Bronchial epithelial cell (primary cell): ENCODE measurements around the gene ADAMTS2. TPM values are rescaled to one million over a fixed set of nuclear protein-coding genes. Genes with fewer than 3 reads are reported as not detected.

Source experiments
- DNase-seq: peaks from one replicate; pipeline ENCODE4 v3.0.0-alpha.2; 2010; ENCODE audit warnings: low read depth
- FAIRE-seq: peaks from 2 replicates; lab custom pipeline; 2011; peaks lifted over from hg19 to GRCh38; lab: Jason Lieb, UNC
- H3K27me3 ChIP-seq: 2 replicates; pipeline ENCODE4 v1.5.1; 2011; ENCODE audit warnings: low read length; ENCODE audit not compliant: control insufficient read depth, insufficient read depth
- H3K36me3 ChIP-seq: 2 replicates; pipeline ENCODE4 v1.5.1; 2011; ENCODE audit warnings: low read length; ENCODE audit not compliant: control insufficient read depth, insufficient read depth
- H3K4me3 ChIP-seq: 2 replicates; pipeline ENCODE4 v1.5.1; 2011; ENCODE audit warnings: mild to moderate bottlenecking, low read depth, low read length, control low read depth
- CTCF ChIP-seq: IDR thresholded peaks from 2 replicates; pipeline ENCODE4 v1.5.1; 2011; ENCODE audit warnings: mild to moderate bottlenecking, moderate library complexity, low read length, control low read depth, inconsistent platforms; ENCODE audit not compliant: insufficient read depth, severe bottlenecking
- total RNA-seq: library from RNA; depleted of rRNA; stranded (reverse); fragments of >200 nt; gene quantifications from 2 replicates; pipeline ENCODE4 v1.2.1, GENCODE V29; 2014

ADAMTS2 gene
- total RNA-seq, 1 donor from 2014 or later, result 0.26 TPM

- no peak for TF ChIP-seq CTCF
- FAIRE-seq, result no peak
Observed at GRCh38 chr5:179278119-179278518, 67.1 kb downstream of the ADAMTS2 start.

DNA sequence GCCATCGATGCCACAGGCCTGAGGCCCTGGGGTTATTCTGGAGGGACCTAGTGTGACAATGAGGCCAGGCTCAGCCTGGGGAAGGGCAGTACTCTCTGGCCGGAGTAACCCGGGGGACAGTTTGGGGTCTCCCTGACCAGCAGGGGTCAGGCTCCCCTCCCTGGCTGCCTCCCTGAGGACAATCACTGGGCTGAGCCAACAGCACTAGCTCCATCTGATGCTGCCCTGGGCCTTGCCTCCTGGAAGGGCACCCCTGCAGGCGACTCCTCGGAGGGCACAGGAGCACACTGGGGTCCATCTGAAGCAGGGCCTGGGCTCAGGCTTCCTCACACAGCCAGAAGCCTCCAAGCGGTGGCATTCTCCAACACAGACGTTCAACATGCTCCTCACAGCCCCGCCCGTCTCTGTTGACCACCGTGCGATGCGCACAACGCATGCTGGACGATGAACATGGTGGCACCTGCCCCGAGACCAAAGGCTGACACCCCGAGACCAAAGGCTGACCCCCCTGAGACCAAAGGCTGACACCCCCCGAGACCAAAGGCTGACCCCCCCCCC, 68.3 kb downstream of the ADAMTS2 start:
- no peak for TF ChIP-seq CTCF
- Histone ChIP-seq H3K36me3 (no peaks in the 10 kb centered on the region), H3K27me3 (no peaks in the 10 kb centered on the region), H3K4me3 (no peak overlapping the region)
- FAIRE-seq (no peak), DNase-seq (no peak)

More at GRCh38 chr5:179278119-179278518, 67.1 kb downstream of the ADAMTS2 start:
- Histone ChIP-seq H3K4me3 (no peak overlapping the region), H3K27me3 (no peaks in the 10 kb centered on the region), H3K36me3 (no peaks in the 10 kb centered on the region)
- no peak for DNase-seq

GRCh38 chr5:179275941-179276837, 69.1 kb downstream of the ADAMTS2 start:
- no peak for TF ChIP-seq CTCF
- no peak for DNase-seq
- no peak for FAIRE-seq
- H3K36me3 ChIP-seq, result no peaks in the 10 kb centered on the region
- H3K27me3 ChIP-seq, result no peaks in the 10 kb centered on the region
- no peak overlapping the region for H3K4me3 ChIP-seq

DNA sequence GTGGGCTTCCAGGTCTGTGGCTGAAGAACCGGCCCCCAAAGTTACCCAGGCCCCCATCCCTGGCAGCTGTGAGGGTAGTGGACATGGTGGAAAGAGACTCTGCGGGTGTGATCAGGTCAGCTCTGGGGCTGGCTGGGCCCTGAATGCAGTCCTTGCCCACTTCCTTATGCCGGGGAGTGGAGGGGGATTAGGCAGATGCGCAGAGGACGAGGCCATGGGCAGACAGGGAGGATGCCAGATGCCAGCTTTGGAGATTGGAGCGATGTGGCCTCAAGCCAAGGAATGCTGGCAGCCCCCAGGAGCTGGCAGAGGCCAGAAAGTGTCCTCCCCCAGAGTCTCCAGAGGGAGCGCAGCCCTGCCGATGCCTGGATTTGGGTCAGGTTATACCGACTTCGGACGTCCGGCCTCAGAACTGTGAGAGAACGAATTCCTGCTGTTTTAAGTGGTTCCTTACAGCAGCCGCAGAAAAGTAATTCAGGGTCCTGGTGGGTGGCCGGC, 69.8 kb downstream of the ADAMTS2 start:
- H3K36me3 ChIP-seq, result no peaks in the 10 kb centered on the region
- H3K27me3 ChIP-seq, result no peaks in the 10 kb centered on the region
- no peak overlapping the region for H3K4me3 ChIP-seq
- no peak for DNase-seq
- no peak for FAIRE-seq
- no peak for TF ChIP-seq CTCF

DNA sequence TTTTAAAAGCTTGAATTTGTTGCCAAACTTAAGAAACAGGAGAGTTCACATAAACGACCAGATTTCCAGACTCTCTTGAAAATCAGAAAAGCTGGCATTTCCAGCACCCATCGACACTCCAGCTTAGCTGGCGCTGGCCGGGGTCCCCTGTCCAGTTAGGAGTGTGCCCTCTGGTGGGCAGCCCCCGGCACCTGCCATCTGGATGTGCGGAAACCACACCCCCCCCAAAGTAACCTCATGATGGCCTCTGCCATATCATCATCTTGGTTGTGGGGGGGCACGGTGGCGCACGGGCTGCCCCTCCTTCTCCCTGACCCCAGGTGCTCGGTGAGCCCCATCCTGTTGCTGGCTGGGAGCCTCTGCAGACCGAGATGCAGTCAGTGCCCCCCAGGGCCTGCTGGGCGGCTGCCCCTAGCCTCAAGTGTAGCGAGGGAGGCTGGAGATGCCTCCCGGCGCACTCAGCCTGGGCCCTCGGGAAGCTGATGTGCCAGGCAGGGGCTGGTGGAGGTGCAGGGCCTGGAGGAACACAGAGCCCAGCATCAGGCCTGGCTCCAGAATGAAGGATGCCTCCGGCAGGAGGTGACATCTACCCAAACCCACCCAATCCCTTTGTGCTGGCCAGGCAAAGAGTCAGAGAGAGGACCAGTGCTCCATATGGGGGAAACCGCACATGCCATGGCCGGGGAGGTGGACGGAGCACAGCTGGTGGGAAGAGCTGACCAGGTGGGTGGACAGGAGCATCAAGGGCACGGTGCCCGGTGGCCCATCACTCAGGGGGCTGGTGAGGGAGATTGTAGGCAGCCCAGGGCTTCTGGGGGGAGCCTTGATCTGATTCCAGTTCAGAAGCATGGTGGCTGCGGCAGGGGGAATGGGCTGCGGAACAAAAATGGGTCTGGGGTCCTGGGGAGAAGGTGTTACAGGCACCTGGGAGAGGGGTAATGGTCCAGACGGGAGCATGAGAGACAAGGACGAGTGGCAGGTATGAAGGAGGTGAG, 70.6 kb downstream of the ADAMTS2 start:
- no peaks in the 10 kb centered on the region for H3K27me3 ChIP-seq
- no peak for TF ChIP-seq CTCF
- no peaks in the 10 kb centered on the region for H3K36me3 ChIP-seq
- FAIRE-seq, result no peak
- no peak for DNase-seq
- no peak overlapping the region for H3K4me3 ChIP-seq
